ENCODE results near the gene DSCAML1.

The DSCAML1 gene

DNA sequence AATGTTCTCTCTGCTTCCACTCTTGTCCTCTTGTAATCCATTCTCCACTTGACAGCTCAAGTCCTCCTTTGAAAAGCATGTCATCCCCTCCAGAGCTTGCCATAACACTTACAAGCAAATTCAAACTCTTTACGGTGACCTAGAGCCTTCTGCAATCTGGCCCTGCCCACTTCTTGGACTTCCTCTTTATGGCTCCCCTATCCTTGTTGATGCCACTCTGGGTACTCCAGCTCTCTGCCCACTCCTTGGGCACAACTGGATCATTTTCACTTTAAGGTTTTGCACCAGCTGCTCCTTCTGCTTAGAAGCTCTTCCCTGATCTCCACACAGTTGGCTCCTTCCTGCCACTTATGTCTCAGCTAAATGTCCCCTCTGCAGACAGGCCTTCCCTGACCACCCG lies 217.9 kb downstream of the DSCAML1 start:
- TF ChIP-seq, protein P1, sequence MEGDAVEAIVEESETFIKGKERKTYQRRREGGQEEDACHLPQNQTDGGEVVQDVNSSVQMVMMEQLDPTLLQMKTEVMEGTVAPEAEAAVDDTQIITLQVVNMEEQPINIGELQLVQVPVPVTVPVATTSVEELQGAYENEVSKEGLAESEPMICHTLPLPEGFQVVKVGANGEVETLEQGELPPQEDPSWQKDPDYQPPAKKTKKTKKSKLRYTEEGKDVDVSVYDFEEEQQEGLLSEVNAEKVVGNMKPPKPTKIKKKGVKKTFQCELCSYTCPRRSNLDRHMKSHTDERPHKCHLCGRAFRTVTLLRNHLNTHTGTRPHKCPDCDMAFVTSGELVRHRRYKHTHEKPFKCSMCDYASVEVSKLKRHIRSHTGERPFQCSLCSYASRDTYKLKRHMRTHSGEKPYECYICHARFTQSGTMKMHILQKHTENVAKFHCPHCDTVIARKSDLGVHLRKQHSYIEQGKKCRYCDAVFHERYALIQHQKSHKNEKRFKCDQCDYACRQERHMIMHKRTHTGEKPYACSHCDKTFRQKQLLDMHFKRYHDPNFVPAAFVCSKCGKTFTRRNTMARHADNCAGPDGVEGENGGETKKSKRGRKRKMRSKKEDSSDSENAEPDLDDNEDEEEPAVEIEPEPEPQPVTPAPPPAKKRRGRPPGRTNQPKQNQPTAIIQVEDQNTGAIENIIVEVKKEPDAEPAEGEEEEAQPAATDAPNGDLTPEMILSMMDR (IDR thresholded peaks at IDR 0.05; ENCODE audit: insufficient read depth, missing control alignments) = no peak
- FAIRE-seq = no peak
- no peak for DNase-seq (ENCODE audit: insufficient read length, low spot score)

DNA sequence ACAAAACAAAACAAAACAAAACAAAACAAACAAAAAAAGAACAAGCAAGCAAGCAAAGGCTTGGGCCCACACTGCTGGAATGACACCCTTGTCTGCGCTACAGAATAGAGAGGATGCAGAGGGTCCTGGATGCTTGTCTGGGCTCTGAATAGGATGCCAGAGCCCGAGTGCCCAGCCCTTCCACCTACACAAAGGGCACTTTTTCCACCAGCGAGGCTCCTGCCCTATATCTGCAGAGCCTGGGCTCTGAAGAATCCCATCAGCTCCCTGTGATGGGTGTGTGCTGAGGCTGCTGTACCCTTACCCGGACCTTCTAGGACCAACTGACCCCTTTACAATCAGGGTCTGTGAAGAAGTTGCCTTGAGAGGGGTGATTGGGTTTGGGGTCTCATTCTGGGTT lies 221.2 kb downstream of the DSCAML1 start:
- DNase-seq (ENCODE audit: insufficient read length, low spot score) (no peak), FAIRE-seq (no peak)
- TF ChIP-seq, protein P1 (IDR thresholded peaks at IDR 0.05; ENCODE audit: insufficient read depth, missing control alignments) = no peak

DNA sequence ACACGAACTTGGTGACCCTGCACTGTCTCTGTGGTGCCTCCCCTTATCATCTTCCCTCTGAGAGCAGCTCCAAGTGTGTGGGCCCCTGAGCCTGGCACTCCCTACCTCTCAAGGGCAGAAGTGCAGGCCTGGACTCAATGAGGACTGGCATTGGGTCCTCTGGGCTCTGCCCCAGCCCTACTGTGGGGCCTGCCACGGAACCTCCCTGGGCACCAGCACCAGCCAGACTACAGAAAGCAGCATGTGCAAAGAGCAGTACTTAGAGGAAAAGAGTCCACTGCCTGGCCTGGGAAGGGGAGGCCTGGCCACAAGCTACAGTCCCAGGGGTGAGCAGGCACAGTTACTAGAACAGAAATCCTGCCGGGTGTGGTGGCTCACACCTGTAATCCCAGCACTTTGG lies 222.5 kb downstream of the DSCAML1 start:
- DNase-seq (ENCODE audit: insufficient read length, low spot score) = no peak
- FAIRE-seq = no peak

DNA sequence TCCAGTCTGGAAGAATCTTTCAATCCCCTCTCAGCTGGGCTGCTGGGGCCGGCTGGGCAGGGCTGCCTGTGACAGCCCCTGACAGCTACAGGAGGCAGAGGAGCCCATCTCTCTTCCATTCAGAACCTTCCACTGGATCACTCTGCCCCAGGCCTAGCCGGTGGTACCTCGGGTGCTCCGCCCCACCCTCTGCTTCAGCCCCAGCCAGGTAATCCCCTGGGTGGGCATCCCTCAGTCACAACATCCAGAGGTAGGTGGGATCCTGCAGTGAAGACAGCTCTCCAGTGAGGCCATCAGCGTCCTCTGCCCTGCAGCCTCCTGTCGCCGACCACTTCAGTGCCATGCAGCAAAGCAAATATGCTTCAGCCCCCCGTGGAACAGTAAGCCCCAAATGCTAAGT lies 223.7 kb downstream of the DSCAML1 start:
- DNase-seq (ENCODE audit: insufficient read length, low spot score) (no peak), FAIRE-seq (no peak)
- TF ChIP-seq, protein P1 (IDR thresholded peaks at IDR 0.05; ENCODE audit: insufficient read depth, missing control alignments) = no peak

More for the DNA sequence above, 222.5 kb downstream of the DSCAML1 start:
- TF ChIP-seq, protein P1 (IDR thresholded peaks at IDR 0.05; ENCODE audit: insufficient read depth, missing control alignments) = no peak

DNA sequence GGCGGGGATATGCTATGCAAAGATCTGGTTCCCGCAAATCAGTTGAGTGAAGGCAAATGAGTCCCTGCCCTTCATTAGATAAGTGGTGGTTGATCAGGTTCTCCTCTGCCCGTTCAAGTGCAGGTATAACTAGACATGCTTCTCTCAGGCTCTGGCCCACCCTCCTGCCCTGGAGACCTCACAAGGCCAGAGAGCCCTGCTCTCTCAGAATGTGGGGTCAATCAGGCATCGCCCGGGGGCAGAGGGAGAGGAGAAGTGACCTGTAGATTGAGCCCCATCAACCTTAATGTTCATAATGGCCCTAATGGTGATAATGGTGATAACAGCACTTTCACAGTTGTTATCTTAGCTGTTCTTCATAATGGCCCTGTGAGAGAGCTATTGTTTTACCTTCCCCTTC lies 224.3 kb downstream of the DSCAML1 start:
- DNase-seq (ENCODE audit: insufficient read length, low spot score) = no peak
- no peak for FAIRE-seq
- TF ChIP-seq, protein P1 (IDR thresholded peaks at IDR 0.05; ENCODE audit: insufficient read depth, missing control alignments) = no peak

DNA sequence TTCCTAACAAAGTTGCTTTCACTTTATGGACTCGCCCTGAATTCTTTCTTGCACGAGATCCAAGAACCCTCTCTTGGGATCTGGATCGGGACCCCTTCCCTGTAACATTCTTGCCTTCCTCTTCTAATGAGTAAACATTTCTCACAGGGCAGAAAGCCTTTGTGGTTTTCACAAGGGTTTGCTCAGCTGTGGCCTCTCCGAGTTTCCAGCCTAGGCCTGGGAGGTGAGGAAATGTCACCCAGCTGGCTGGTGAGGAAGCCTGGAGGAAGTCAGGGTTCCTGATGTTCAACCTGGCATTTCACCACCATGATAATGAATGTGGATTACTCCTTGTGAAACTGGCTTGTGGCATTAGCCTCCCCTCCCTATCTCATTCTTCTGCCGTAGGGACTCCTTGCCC lies 224.9 kb downstream of the DSCAML1 start:
- TF ChIP-seq, protein P1 (IDR thresholded peaks at IDR 0.05; ENCODE audit: insufficient read depth, missing control alignments) = no peak
- DNase-seq (ENCODE audit: insufficient read length, low spot score) (no peak), FAIRE-seq (no peak)

DNA sequence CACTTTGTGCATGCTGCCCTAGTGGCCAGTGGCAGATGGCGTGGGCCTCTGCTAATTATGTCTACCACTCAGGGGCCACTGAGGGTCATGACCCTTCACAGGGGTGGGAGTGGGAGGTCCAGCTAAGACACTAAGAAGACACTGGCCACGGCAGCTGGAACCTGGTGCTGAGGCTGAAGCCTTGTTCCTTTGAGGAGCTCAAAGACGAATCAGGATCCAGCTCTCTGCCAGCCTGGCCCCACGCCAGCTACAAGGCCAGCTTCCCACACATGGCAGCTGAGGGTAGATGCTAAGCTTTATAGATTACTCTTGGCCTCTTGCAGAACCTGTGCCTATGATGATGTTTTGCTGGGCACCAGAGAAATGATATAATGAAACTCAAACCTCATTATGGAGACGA lies 226.3 kb downstream of the DSCAML1 start:
- FAIRE-seq (no peak), DNase-seq (ENCODE audit: insufficient read length, low spot score) (no peak)
- TF ChIP-seq, protein P1 (IDR thresholded peaks at IDR 0.05; ENCODE audit: insufficient read depth, missing control alignments) = no peak

Data from D721Med (cell line).